ENCODE measurements around the gene CNPY3.
A peak's percentile ranks its signal among the peaks of the same experiment; 100 is the strongest.
"Not testable (repeated sequence)": the region's sequence is repeated elsewhere in the genome, so short reads cannot be mapped to it uniquely, and the experiment has no call there.

The CNPY3 gene
- total RNA-seq = 65.0 to 109 (median 76.7) reads per million in 4 experiments

DNA sequence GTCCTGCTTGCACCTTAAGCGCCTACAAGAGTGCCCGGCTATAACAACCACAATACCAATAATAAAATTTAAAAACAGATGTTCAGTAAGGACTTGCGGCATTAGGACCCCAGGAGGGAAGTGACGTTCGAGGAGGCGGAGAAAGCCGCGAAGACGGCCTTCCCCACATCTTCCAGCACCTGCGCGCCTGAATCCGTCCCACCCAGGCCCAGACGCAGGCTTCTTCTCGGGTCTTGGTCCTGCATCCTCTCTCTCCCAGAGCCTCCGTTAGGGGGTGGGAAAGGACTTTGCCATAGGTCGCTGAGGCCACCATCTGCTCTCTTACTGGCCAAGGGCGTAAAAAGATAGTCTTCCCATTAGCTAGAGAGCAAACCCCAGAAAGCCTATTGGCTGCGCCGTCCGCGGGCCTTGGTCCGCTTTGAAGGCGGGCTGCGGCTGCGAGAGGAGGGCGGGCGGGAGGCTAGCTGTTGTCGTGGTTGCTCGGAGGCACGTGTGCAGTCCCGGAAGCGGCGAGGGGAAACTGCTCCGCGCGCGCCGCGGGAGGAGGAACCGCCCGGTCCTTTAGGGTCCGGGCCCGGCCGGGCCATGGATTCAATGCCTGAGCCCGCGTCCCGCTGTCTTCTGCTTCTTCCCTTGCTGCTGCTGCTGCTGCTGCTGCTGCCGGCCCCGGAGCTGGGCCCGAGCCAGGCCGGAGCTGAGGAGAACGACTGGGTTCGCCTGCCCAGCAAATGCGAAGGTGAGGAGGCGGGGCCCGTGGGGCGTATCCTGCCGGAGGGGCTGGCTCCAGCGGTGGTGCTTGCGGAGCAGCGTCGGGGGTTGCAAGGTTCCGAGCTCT, at the start of gene CNPY3:
Gene CNPY3 (plus strand): TSS at position 495 of the 835 bp plus-strand sequence. CDS start 91 bp downstream, at position 586.
- DNase-seq = peak; percentile 88

DNA sequence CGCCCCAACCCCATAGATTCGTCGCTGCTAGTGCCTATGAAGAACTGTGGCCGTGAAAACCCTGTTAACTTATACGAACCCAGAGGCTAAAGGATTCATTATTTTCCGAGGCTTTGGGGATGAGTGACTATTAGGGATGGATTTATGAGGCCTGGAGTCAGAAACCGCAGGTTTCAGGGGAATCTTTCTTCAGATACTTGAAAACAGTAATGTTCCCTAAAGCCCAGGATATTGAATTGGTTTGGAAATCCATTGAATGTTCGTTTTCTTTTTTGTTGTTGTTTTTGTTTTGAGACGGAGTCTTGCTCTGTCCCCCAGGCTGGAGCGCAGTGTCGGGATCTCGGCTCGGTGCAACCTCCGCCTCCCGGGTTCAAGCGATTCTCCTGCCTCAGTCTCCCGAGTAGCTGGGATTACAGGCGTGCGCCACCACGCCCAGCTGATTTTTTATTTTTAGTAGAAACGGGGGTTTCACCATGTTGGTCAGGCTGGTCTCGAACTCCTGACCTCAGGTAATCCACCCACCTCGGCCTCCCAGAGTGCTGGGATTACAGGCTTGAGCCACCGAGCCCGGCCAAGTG, 49.0 kb upstream of the CNPY3 start:
- not testable (repeated sequence) for DNase-seq

DNA sequence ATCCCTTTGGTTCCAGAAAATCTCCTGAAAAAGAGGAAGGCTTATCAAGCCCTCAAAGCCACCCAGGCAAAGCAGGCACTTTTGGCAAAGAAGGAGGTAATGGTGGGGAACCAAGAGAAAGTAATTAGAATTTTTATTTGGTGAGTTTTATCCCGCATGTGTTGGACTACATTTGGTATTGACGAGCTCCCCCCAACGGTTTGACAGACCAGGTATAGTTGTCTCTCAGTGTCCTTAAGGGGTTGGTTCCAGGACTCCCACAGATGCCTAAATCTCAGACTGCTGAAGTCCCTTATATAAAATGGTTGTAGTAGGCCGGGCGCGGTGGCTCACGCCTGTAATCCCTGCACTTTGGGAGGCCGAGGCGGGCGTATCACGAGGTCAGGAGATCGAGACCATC, 48.4 kb upstream of the CNPY3 start:
- DNase-seq = not testable (repeated sequence)

DNA sequence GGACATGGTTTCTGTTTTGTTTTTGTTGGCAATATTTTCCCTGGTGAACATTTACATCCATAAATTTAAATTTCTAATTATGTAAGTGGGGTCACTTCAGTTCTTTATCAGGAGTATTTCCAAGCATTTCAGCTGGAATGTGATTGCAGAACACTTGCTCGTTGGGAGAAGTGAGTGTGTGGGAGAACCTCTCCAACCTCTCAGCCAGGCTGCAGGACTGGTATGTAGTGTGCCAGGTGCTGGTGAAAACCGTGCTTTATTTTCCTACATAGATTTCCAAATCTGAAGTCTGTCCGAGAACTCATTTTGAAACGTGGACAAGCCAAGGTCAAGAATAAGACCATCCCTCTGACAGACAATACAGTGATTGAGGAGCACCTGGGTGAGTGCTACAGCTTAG, 43.6 kb upstream of the CNPY3 start:
- DNase-seq = no peak

DNA sequence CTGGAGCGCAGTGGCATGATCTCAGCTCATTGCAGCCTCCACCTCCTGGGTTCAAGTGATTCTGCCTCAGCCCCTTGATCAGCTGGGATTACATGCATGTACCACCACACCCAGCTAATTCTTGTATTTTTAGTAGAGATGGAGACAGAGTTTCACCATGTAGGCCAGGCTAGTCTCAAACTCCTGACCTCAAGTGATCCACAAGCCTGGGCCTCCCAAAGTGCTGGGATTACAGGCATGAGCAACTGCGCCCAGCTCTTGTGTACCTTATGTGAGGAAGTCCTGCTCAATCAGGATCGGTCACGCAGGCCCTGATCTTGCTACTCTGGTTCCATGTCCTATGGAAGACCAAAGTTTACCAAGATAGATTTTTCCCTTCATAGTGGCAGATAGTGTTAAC, 41.1 kb upstream of the CNPY3 start:
- DNase-seq = not testable (repeated sequence)

DNA sequence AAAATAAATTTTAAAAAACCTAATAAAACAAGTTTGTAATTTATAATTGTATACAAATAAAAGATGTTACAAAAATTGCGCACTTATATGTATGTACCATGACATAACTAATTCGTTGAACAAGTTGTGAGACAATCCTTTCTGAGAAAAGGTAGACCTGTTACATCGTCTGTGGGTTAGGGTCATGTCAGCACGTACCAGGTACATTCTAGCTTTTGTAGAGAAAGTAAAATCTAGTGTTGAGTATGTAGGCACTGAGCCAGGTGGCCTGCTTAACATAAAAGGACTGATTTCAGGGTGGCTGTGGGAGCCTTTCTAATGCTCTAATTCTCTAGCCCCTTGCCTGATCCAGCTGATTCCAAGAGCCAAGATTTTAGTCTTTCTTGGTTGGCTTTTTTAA, 39.5 kb upstream of the CNPY3 start:
- DNase-seq = no peak

DNA sequence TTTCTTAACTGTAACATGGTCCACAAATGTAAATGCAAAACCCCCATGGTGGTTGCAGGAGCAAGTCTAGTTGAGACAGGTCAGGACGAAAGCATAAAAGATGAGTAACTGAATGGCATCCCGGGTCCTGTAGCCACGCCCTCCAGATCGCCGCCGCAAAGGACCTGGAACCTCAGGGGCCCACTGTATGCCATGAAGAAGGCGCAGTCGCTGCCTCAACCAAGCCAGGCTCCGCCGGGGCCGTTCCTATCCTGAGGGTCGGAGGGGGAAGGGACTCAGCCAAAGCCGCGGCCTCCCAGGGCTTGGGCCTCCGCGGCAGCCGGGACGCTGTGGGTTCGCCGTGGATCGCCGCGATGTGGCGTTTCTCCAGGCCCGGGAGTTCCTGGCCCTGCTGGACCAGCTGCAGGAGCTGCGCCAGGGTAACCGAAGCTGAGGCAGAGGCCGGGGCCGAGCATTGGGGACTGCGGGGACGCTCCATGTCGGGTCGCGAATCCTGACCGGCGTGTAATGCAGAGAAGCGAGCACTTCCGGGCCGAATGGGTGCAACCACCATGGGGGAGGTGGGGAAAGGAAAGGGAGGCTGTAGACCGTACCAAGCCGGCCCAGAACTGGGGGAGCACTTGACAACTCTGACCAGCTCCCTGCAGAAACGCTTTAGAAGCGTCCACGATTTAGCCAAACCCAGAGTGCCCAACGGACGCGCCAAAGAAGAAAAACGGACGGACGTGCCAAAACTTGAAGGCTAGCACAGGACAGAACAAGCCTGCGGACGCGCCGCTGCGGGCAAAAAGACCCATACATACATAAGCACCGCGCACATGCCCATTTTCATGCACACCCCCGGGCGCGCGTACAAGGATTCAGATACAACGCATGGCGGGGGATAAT, 38.7 kb upstream of the CNPY3 start:
- peak; percentile 75 for DNase-seq

DNA sequence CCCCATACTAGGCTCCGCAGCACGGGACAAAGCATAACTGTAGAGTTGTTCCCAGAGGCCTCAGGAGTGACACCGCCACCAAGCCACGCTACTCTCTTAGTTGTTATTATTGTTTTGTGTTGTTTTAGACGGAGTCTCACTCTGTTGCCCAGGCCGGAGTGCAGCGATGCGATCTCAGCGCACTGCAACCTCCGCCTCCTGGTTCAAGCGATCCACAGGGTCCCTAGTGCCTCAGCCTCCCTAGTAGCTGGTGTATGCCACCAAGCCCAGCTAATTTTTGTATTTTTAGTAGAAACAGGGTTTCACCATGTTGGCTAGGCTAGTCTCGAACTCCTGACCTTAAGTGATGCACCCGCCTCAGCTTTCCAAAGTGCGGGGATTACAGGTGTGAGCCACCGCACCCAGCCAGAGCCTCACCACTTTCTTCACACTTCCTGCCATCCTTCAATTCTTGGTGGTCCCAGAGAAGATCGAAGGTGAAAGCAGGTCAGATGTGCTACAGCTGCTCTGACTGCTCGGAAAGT, 38.0 kb upstream of the CNPY3 start:
- DNase-seq = no peak

DNA sequence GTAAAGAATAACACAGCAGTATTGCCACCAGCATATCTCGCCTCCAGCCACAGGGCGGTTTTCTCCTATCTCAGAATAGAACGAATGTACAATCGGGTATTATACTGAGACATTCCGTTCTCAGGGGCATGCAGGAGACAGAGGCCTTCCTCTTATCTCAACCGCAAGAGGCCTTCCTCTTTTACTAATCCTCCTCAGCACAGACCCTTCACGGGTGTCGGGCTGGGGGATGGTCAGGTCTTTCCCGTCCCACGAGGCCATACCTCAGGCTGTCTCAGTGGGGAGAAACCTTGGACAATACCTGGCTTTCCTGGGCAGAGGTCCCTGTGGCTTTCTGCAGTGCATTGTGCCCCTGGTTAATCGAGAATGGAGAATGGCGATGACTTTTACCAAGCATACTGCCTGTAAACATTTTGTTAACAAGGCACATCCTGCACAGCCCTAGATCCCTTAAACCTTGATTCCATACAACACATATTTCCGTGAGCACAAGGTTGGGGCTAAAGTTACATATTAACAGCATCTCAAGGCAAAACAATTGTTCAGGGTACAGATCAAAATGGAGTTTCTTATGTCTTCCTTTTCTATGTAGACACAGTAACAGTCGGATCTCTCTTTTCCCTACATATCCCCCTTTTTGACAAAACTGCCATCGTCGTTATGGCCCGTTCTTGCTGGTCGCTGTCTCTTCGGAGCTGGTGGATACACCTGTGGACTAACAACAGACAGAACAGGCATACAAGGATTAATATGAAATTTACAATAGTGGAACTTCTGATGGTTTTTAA, 35.0 kb upstream of the CNPY3 start:
- not testable (repeated sequence) for DNase-seq

DNA sequence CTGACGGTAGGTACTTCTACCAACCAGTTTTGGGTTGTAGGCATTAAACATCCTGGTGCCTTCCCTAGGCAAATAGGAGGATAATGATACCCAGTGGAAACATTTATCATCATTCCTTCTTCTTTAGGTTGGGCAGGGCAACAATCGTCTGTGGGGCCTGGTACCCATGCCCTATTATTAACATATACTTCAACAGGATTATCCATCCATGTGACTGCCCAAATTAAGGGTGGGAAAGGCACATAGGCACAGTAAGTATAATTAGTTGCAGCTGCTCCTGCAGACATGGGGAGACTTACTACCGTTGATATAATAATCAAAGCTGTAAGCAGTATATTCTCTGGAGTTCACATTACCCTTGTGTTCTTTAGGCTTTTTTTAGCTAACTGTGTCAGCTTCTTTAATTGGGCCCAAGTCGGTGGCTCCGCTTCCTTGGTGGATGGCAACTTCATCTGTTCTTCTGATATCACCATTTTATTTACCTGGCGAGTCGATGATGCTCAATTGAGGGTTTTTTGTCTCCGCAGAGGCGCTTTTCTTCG, 33.0 kb upstream of the CNPY3 start:
- no peak for DNase-seq

DNA sequence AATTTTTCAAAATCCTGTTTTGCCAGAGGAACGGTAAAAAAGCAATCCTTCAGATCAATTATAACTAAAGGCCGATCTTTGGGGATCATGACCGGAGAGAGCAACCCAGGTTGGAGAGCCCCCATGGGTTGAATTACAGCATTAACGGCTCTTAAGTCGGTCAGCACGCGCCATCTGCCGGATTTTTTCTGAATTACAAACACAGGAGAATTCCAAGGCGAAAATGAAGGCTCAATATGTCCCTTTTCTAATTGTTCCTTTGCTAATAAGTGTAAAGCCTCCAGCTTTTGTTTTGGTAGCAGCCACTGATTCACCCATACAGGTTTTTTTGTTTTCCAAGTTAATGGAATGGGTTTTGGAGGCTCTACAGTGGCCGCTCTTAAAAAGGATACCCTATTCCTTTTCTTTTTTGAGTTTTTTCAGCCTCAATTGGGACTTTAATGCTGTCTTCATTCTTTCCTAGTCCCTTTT, 30.4 kb upstream of the CNPY3 start:
- DNase-seq = peak; percentile 61

DNA sequence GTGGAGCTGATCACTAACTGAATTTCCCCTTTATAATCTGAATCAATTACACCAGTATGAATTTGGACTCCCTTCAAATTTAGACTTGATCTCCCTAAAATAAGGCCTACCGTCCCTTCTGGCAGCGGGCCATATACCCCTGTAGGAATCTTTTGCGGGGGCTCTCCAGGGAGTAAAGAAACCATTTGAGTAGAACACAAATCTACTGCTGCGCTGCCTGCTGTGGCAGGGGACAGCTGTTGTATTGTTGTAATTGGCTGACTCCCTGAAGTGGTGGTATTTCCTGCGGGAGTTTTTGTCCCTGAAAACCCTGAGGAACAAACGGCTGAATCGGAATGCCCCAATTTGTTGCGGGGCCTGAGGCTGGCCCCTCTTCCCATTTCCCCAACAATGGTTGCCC, 29.4 kb upstream of the CNPY3 start:
- DNase-seq = no peak

DNA sequence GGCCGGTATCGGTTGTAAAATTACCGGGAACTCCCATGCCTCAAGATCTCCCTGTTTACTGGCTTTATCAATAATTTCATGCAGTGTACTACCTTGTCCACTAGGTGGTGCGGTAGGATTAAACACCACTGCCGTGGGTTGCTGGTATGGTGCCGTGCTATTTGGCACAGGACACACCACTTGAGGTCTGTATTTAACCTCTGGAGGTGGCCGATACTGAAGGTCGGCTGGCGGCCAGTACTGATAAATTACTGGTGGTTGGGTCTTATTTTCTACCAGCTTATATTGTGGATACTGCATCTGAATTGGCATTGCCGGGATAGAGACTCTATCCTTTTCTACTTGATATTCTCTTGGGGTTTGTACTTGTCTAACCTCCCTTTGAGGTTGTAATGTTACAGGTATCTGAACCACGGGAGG, 27.7 kb upstream of the CNPY3 start:
- DNase-seq = peak; percentile 44

DNA sequence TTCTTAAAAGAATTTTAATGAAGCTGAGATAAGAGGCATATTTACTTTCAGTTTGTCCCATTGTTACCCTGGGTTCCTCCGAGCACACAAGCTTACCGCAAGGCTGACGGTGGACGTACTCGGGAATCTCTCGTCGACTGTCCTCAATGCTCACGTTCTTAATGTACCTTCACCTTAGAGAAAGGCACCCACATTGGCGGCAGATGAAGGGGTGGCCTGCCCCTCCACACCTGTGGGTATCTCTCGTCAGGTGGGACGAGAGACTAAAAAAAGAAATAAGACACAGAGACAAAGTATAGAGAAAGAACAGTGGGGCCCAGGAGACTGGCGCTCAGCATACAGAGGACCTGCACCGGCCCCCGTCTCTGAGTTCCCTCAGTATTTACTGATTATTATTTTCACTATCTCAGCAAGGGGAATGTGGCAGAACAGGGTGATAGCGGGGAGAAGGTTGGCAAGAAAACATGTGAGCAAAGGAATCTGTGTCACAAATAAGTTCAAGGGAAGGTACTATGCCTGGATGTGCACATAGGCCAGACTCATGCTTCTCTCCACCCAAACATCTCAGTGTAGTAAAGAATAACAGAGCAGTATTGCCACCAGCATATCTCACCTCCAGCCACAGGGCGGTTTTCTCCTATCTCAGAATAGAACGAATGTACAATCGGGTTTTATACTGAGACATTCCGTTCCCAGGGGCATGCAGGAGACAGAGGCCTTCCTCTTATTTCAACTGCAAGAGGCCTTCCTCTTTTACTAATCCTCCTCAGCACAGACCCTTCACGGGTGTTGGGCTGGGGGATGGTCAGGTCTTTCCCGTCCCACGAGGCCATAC, 26.6 kb upstream of the CNPY3 start:
- DNase-seq = not testable (repeated sequence)

DNA sequence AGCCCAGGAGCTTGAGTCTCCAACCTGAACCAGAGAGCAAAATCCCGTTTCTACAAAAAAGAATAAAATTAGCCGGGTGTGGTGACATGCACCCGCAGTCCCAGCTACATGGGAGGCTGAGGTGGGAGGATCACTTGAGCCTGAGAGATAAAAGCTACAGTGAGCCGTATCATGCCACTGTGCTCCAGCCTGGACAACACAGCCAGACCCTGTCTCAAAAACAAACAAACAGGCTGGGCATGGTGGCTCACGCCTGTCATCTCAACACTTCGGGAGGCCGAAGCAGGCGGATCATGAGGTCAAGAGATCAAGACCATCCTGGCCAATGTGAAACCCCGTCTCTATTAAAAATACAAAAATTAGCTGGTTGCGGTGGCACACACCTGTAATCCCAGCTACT, 24.8 kb upstream of the CNPY3 start:
- no peak for DNase-seq

DNA sequence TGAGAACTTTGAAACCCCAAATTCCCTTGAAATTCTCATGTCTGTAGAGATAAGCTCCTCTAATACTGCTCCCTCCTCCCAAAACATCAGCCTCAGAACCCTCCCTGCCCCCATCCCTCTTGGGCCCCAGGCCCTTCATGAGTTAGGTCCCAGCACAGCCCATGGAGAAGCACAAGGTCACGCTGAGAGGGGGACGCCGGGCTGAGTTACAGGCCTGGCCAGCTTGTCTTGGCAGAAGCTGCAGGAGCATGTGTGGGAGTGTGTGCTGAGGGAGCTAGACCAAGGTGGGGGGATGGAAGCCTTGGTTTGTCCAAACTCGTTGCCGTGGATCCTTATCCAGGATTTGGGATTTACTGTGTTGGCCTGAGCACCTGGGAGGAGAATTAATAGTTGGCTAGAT, 21.9 kb upstream of the CNPY3 start:
- DNase-seq = no peak

DNA sequence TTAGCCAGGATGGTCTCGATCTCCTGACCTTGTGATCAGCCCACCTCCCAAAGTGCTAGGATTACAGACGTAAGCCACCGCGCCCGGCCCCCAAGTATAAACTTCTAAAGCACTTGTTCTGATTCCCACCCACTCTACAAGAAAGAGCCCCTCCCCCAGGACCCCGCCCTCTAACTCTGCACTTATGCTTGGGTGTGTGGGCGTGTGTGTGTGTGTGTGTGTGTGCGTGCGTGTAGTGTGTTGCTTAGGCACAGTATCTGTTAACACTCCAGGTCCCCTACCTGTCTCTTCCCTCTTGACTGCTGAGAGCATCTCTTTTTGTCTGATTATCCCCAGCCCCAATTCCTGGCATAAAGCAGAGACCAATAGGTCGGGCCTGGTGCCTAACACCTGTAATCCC, 19.4 kb upstream of the CNPY3 start:
- no peak for DNase-seq

DNA sequence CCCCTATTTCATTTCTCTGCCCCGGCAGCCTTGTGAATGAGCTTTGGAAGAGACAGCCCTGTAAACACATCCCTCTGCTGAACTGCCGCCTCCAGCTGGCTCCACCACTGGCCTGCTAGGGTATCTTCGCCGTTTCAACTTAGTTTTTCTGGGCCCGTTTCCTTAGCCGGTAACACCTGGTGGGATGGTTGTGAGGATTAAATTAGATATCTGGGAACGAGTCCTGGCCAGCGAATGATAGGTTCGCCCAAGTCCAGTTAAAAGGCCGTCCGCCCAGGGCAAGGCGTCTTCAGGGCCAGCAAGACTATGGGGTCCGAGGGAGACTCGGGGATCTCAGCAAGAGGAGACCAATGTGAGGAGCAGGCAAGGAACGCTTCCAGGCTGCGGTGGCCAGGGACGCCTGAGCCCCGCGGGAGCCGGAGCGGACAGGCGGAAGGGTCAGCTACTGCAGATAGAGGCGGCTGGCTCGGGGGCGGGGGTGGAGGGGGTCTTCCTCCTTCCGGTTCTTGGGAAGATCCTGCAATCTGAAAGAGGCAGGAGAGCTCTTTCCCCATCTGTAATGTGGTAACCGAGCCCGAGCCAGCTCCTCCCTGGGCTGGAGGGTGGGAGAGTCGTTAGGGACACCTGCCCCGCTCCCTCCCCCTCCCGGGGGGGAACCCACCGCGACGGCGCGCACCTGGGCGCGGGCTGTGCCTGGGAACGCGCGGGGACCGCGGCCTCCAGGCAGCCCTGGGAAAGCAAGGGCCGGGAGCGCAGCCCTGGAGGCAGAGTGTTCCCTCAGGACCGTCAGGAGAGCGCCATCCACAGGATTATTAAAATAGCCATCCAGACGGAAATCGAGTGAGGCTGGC, 17.9 kb upstream of the CNPY3 start:
- no peak for DNase-seq

DNA sequence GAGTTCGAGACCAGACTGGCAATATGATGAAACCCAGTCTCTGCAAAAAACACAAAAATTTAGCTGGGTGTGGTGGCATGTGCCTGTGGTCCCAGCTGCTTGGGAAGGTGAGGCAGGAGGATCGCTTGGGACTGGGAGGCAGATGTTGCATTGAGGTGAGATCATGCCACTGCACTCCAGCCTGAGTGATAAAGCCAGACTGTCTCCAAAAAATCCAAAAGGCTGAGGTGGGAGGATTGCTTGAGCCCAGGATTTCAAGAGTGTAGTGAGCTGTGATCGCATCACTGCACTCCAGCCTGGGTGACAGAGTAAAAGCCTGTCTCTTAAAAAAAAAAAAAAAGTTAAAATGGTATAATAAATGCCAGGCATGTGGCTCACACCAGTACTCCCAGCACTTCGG, 14.7 kb upstream of the CNPY3 start:
- DNase-seq = no peak

DNA sequence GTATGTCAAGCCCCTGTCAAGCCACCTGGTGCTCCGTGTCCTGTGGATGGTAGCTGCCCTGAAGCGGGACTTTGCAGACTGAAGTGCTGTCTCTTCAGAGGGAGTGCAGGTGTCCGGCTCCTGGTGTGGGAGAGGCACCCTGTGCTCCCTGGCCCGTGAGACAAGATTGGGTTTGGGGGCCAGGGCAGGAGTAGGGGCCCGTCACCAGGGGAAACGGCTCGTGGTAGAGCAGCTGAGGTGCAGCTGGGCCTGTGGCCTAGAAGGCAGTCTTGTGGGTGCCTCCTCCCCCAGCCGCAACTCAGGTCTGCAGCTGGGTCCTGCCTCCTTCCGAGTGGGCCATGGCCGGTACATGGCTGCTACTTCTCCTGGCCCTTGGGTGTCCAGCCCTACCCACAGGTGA, 13.5 kb upstream of the CNPY3 start, which contains the start of gene PTCRA:
Gene PTCRA (plus strand): TSS at position 322 of the 400 bp plus-strand sequence. CDS start 17 bp downstream, at position 339.
- DNase-seq = no peak

All from effector CD8-positive, alpha-beta T cell (primary cell).